ENCODE data around the gene CRNN.

The CRNN gene

GRCh38 chr1:152413909-152414308 lies at the start of gene CRNN:
TSS of gene CRNN (minus strand) at chr1:152414263. CDS start at chr1:152412233, 2,030 bp downstream.
- in situ Hi-C loops (cut with MboI; ENCODE audit: low sequenced_read_pairs, unreplicated experiment): no loop called here
- DNase-seq (ENCODE audit: low spot score): no peak
- TF ChIP-seq CTCF (IDR thresholded peaks at IDR 0.05; ENCODE audit: borderline replicate concordance, control extremely low read depth, extremely low read depth, insufficient read depth, missing control alignments): no peak

- DNase-seq (ENCODE audit: low spot score): no peak
- in situ Hi-C loops (cut with MboI; ENCODE audit: low sequenced_read_pairs, unreplicated experiment): no loop called here
- TF ChIP-seq CTCF (IDR thresholded peaks at IDR 0.05; ENCODE audit: borderline replicate concordance, control extremely low read depth, extremely low read depth, insufficient read depth, missing control alignments): no peak
Measured at GRCh38 chr1:152462636-152463035, 48.6 kb upstream of the CRNN start.

GRCh38 chr1:152461544-152461943 lies 47.5 kb upstream of the CRNN start:
- TF ChIP-seq CTCF (IDR thresholded peaks at IDR 0.05; ENCODE audit: borderline replicate concordance, control extremely low read depth, extremely low read depth, insufficient read depth, missing control alignments): peak; percentile 33
- peak; percentile 44 for DNase-seq (ENCODE audit: low spot score)
- in situ Hi-C loops (cut with MboI; ENCODE audit: low sequenced_read_pairs, unreplicated experiment): no loop called here

GRCh38 chr1:152460529-152460899 lies 46.5 kb upstream of the CRNN start:
- no peak for DNase-seq (ENCODE audit: low spot score)
- no peak for TF ChIP-seq CTCF (IDR thresholded peaks at IDR 0.05; ENCODE audit: borderline replicate concordance, control extremely low read depth, extremely low read depth, insufficient read depth, missing control alignments)
- in situ Hi-C loops (cut with MboI; ENCODE audit: low sequenced_read_pairs, unreplicated experiment): no loop called here

GRCh38 chr1:152459596-152460528 lies 45.8 kb upstream of the CRNN start:
- DNase-seq (ENCODE audit: low spot score): peak; percentile 82
- in situ Hi-C loops (cut with MboI; ENCODE audit: low sequenced_read_pairs, unreplicated experiment): loop anchor here (5.0 kb wide), 1 partner anchor 273 kb away; no protein-coding TSS in a partner anchor
- TF ChIP-seq CTCF (IDR thresholded peaks at IDR 0.05; ENCODE audit: borderline replicate concordance, control extremely low read depth, extremely low read depth, insufficient read depth, missing control alignments): peak; percentile 75

GRCh38 chr1:152458384-152459185 lies 44.5 kb upstream of the CRNN start:
- peak; percentile 92 for TF ChIP-seq CTCF (IDR thresholded peaks at IDR 0.05; ENCODE audit: borderline replicate concordance, control extremely low read depth, extremely low read depth, insufficient read depth, missing control alignments)
- DNase-seq (ENCODE audit: low spot score): peak; percentile 62
- in situ Hi-C loops (cut with MboI; ENCODE audit: low sequenced_read_pairs, unreplicated experiment): loop anchor here (5.0 kb wide), 1 partner anchor 271 kb away; no protein-coding TSS in a partner anchor
